GM23338 (cell line): ENCODE measurements around the gene PLAAT3.
"Not testable (repeated sequence)": the region's sequence is repeated elsewhere in the genome, so short reads cannot be mapped to it uniquely, and the experiment has no call there.

Experiments used
- CTCF ChIP-seq, 2 experiments: fragments of 200-600 bp in 1 of 2; sonication (generic) in 1 of 2; conservative IDR thresholded peaks; 2 replicates each; pipeline versions ENCODE4 v1.5.1 to v1.6.1; 2016 to 2017; ENCODE audit warnings: antibody characterized with exemption in 2 of 2, low read depth in 2 of 2, mild to moderate bottlenecking in 2 of 2, moderate library complexity in 1 of 2
- EZH2 ChIP-seq: fragments of 200-600 bp; sonication (generic); IDR thresholded peaks from one replicate; pipeline ENCODE4 v1.8.0; 2017; ENCODE audit warnings: antibody characterized with exemption, mild to moderate bottlenecking, low read depth; ENCODE audit not compliant: unreplicated experiment
- EZH2phosphoT487 ChIP-seq: fragments of 200-600 bp; sonication (generic); IDR thresholded peaks from one replicate; pipeline ENCODE4 v1.8.1; 2018; ENCODE audit warnings: antibody characterized with exemption; ENCODE audit not compliant: unreplicated experiment
- POLR2AphosphoS5 ChIP-seq: IDR thresholded peaks from 2 replicates; pipeline ENCODE4 v1.6.1; 2016; ENCODE audit warnings: antibody characterized with exemption, low read depth

GRCh38 chr11:63638436-63638835, 24.2 kb upstream of the PLAAT3 start:
- not testable (repeated sequence) for TF ChIP-seq EZH2; CTCF (conservative IDR thresholded peaks at IDR 0.05; ENCODE audit: low read depth in 2 of 2); EZH2phosphoT487; POLR2AphosphoS5
